Liver (tissue), 9 donors: ENCODE results near the gene PCDH15. TPM values are rescaled to one million over a fixed set of nuclear protein-coding genes. Genes with fewer than 3 reads are reported as not detected.

Experiments used
- DNase-seq: peaks from one replicate; pipeline ENCODE4 v3.0.0-alpha.2; 2017; ENCODE audit warnings: low spot score
- H3K27ac ChIP-seq, 2 donors: one replicate each; pipeline ENCODE4 v1.7.0; 2013; ENCODE audit warnings: inconsistent platforms in 2 of 2, low read length in 2 of 2, control low read depth in 1 of 2, low read depth in 1 of 2, mild to moderate bottlenecking in 1 of 2
- H3K27me3 ChIP-seq, 4 donors: one replicate each; pipeline versions ENCODE4 v1.6.1 to v1.7.0; 2013; ENCODE audit warnings: low read length in 3 of 4, inconsistent platforms in 1 of 4, mild to moderate bottlenecking in 1 of 4, moderate library complexity in 1 of 4; ENCODE audit not compliant: control insufficient read depth in 4 of 4, insufficient read depth in 4 of 4
- H3K36me3 ChIP-seq, 4 donors: one replicate each; pipeline versions ENCODE4 v1.6.1 to v1.7.0; 2013; ENCODE audit warnings: low read length in 3 of 4, mild to moderate bottlenecking in 3 of 4, low read depth in 1 of 4, moderate library complexity in 1 of 4; ENCODE audit not compliant: control insufficient read depth in 4 of 4, insufficient read depth in 3 of 4
- H3K4me1 ChIP-seq, 4 donors: one replicate each; pipeline versions ENCODE4 v1.6.1 to v1.7.0; 2013; ENCODE audit warnings: low read length in 3 of 4, mild to moderate bottlenecking in 3 of 4, moderate library complexity in 1 of 4; ENCODE audit not compliant: control insufficient read depth in 4 of 4, insufficient read depth in 4 of 4
- H3K4me3 ChIP-seq, 3 donors: one replicate each; pipeline versions ENCODE4 v1.6.1 to v1.7.0; 2013; ENCODE audit warnings: low read length in 3 of 3, control low read depth in 1 of 3, low read depth in 1 of 3, mild to moderate bottlenecking in 1 of 3
- H3K9ac ChIP-seq, 2 donors: one replicate each; pipeline ENCODE4 v1.7.0; 2013; ENCODE audit warnings: low read length in 2 of 2, mild to moderate bottlenecking in 2 of 2, moderate library complexity in 2 of 2, control low read depth in 1 of 2, low read depth in 1 of 2
- H3K9me3 ChIP-seq, 4 donors: one replicate each; pipeline versions ENCODE4 v1.6.1 to v1.7.0; 2013; ENCODE audit warnings: low read length in 3 of 4; ENCODE audit not compliant: control insufficient read depth in 4 of 4
- ATF3 ChIP-seq: IDR thresholded peaks from 2 replicates; pipeline ENCODE4 v1.6.1; 2016; ENCODE audit warnings: antibody characterized with exemption
- CTCF ChIP-seq: fragments of 150-350 bp; IDR thresholded peaks from 2 replicates; pipeline ENCODE4 v1.5.1; 2017; ENCODE audit warnings: improper control_type of control experiment, low read depth, low read length; ENCODE audit not compliant: missing input control
- EGR1 ChIP-seq, 2 donors: IDR thresholded peaks; 2 replicates each; pipeline ENCODE4 v1.6.1; 2016 to 2018; ENCODE audit warnings: antibody characterized with exemption in 2 of 2, low read depth in 2 of 2
- FOXA1 ChIP-seq: IDR thresholded peaks from 2 replicates; pipeline ENCODE4 v1.6.1; 2016; ENCODE audit warnings: antibody characterized with exemption
- FOXA2 ChIP-seq: IDR thresholded peaks from 2 replicates; pipeline ENCODE4 v1.6.1; 2016; ENCODE audit warnings: antibody characterized with exemption
- GABPA ChIP-seq, 2 donors: IDR thresholded peaks in 1 of 2; conservative IDR thresholded peaks in 1 of 2; 2 replicates each; pipeline ENCODE4 v1.6.1; 2016; ENCODE audit warnings: antibody characterized with exemption in 2 of 2, mild to moderate bottlenecking in 1 of 2, moderate library complexity in 1 of 2
- HNF4A ChIP-seq, 2 donors: conservative IDR thresholded peaks; 2 replicates each; pipeline ENCODE4 v1.6.1; 2016; ENCODE audit warnings: antibody characterized with exemption in 2 of 2, mild to moderate bottlenecking in 2 of 2
- HNF4G ChIP-seq: IDR thresholded peaks from 2 replicates; pipeline ENCODE4 v1.6.1; 2016; ENCODE audit warnings: antibody characterized with exemption
- JUND ChIP-seq, 2 donors: IDR thresholded peaks; 2 replicates each; pipeline ENCODE4 v1.6.1; 2016; ENCODE audit warnings: antibody characterized with exemption in 2 of 2
- MAX ChIP-seq: IDR thresholded peaks from 2 replicates; pipeline ENCODE4 v1.6.1; 2016; ENCODE audit warnings: antibody characterized with exemption
- NR2F2 ChIP-seq: IDR thresholded peaks from 2 replicates; pipeline ENCODE4 v1.6.1; 2016; ENCODE audit warnings: antibody characterized with exemption
- RAD21 ChIP-seq, 2 donors: IDR thresholded peaks; 2 replicates each; pipeline ENCODE4 v1.6.1; 2016; ENCODE audit warnings: antibody characterized with exemption in 2 of 2, mild to moderate bottlenecking in 2 of 2
- REST ChIP-seq: IDR thresholded peaks from 2 replicates; pipeline ENCODE4 v1.6.1; 2016; ENCODE audit warnings: antibody characterized with exemption, mild to moderate bottlenecking
- RXRA ChIP-seq, 2 donors: IDR thresholded peaks; 2 replicates each; pipeline ENCODE4 v1.6.1; 2017 to 2018; ENCODE audit warnings: antibody characterized with exemption in 2 of 2, mild to moderate bottlenecking in 1 of 2
- SP1 ChIP-seq: IDR thresholded peaks from 2 replicates; pipeline ENCODE4 v1.6.1; 2018; ENCODE audit warnings: antibody characterized with exemption, mild to moderate bottlenecking
- TAF1 ChIP-seq: conservative IDR thresholded peaks from 2 replicates; pipeline ENCODE4 v1.6.1; 2016; ENCODE audit warnings: antibody characterized with exemption, mild to moderate bottlenecking
- YY1 ChIP-seq: IDR thresholded peaks from 2 replicates; pipeline ENCODE4 v1.6.1; 2016; ENCODE audit warnings: antibody characterized with exemption, mild to moderate bottlenecking
- ZBTB33 ChIP-seq: IDR thresholded peaks from 2 replicates; pipeline ENCODE4 v1.6.1; 2016; ENCODE audit warnings: antibody characterized with exemption
- WGBS: extraction: QIAGEN DNeasy Blood & Tissue Kit; methylation state at CpG from one replicate; pipeline ENCODE4 v1.1.7; 2013; 5-methylcytosine and 5-hydroxymethylcytosine counted together
- polyA plus RNA-seq, 2 donors: library from polyadenylated mRNA; stranded (reverse) in 1 of 2; unstranded in 1 of 2; fragments of 200-250 nt in 1 of 2; fragments of >200 nt in 1 of 2; fragmentation: Nextera tagmentation in 1 of 2; extraction: Ambion mirVana in 1 of 2; gene quantifications; one replicate each; pipeline versions ENCODE4 v1.2.1 to v1.2.3, GENCODE V29; 2013 to 2015
- total RNA-seq, 2 donors: library from RNA; depleted of rRNA; stranded (reverse); fragments of >200 nt; gene quantifications; one replicate each; pipeline ENCODE4 v1.2.3, GENCODE V29; 2014
- donor health status: healthy.
- donor health status: healthy.
- donor health status: healthy.
- donor health status: healthy.
- donor health status: healthy.

The PCDH15 gene
- total and polyA plus RNA-seq, 4 donors = 0.05 TPM; not detected in 3

GRCh38 chr10:53904506-53905241 is 896.4 kb downstream of the PCDH15 start:
- DNase-seq = no peak
- 90% methylated on average over 7 of the region's 7 CpGs for WGBS
- TF ChIP-seq HNF4A (conservative IDR thresholded peaks at IDR 0.05) (no peak), CTCF (no peak), YY1 (no peak), EGR1 (IDR thresholded peaks at IDR 0.05; ENCODE audit: low read depth in 2 of 2) (no peak), MAX (no peak), ZBTB33 (no peak), FOXA2 (no peak), NR2F2 (no peak), SP1 (no peak), GABPA (IDR thresholded peaks at IDR 0.05 in 1 of 2, conservative IDR thresholded peaks at IDR 0.05 in 1 of 2) (no peak), HNF4G (no peak), REST (no peak), TAF1 (no peak), FOXA1 (no peak), RXRA (IDR thresholded peaks at IDR 0.05) (no peak), ATF3 (no peak), JUND (IDR thresholded peaks at IDR 0.05) (no peak), RAD21 (IDR thresholded peaks at IDR 0.05) (no peak)
- H3K9ac ChIP-seq = no peak overlapping the region
- no peaks in the 10 kb centered on the region for H3K4me1 ChIP-seq
- H3K36me3 ChIP-seq = no peaks in the 10 kb centered on the region
- no peak overlapping the region for H3K4me3 ChIP-seq
- no peaks in the 10 kb centered on the region for H3K9me3 ChIP-seq
- H3K27me3 ChIP-seq = no peaks in the 10 kb centered on the region
- H3K27ac ChIP-seq = no peak overlapping the region
